ENCODE results near the gene PLD4. TPM values are rescaled to one million over a fixed set of nuclear protein-coding genes. Genes with fewer than 3 reads are reported as not detected.

The PLD4 gene
- total and polyA plus RNA-seq, 2 experiments from 2014 or later: 0.77 TPM; not detected in 1

DNA sequence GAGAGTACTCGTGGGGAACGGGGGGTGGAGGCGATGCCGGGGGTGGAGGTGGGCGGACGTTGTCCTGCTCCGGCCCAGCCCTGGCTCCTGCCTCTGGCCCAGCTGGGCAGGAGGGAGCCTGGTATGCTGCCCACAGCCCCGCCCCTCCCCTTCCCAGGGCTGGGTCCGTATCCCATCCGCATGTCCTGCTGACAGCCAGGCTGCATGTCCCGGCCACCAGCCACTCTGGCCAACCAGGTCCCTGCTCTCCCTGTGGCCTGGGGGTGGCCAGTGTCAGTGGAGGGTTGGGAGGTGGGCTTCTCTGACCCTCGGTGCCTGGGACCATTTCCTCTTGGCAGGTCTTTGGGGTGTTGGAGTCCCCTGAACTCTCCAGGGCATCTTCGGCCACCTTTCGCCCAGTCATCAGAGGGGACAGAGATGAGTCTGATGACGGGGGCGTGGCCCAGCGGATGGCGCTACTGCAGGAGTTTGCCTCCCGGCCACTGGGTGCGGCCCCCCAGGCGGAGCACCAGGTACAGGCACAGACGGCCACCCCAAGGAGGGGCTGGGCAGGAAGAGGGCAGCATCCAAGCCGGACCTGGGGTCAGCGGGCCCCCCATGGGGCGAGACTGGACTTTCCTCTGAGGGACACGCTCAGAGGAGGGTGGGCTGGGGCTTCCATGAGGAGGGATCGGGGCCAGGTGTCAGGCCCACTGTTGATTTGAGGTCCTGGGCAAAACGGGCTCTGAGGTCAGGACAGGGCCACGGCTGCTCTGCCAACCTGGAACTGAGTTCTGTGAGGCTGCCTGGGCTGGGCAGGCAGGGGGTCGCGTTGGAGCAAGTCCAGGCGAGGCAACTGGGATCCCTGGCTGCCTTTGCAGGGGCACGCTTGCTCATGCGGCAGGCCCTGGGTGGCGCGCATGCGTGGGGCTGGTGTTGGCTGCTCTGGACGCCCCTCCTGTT, 39.4 kb upstream of the PLD4 start:
- DNase-seq (ENCODE audit: low spot score): no peak
- TF ChIP-seq EZH2 (IDR thresholded peaks at IDR 0.05; ENCODE audit: borderline replicate concordance) (no peak), EZH2phosphoT487 (IDR thresholded peaks at IDR 0.05; ENCODE audit: low read depth, severe bottlenecking, unreplicated experiment) (no peak)
- TF ChIP-seq, protein P1, sequence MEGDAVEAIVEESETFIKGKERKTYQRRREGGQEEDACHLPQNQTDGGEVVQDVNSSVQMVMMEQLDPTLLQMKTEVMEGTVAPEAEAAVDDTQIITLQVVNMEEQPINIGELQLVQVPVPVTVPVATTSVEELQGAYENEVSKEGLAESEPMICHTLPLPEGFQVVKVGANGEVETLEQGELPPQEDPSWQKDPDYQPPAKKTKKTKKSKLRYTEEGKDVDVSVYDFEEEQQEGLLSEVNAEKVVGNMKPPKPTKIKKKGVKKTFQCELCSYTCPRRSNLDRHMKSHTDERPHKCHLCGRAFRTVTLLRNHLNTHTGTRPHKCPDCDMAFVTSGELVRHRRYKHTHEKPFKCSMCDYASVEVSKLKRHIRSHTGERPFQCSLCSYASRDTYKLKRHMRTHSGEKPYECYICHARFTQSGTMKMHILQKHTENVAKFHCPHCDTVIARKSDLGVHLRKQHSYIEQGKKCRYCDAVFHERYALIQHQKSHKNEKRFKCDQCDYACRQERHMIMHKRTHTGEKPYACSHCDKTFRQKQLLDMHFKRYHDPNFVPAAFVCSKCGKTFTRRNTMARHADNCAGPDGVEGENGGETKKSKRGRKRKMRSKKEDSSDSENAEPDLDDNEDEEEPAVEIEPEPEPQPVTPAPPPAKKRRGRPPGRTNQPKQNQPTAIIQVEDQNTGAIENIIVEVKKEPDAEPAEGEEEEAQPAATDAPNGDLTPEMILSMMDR (IDR thresholded peaks at IDR 0.05; ENCODE audit: poor library complexity): no peak
- Histone ChIP-seq H3K4me3 (no peak overlapping the region), H3K79me2 (no peaks in the 10 kb centered on the region), H3K36me3 (replicated peaks; ENCODE audit: insufficient read depth, low read depth) (no peaks in the 10 kb centered on the region), H3K9me3 (ENCODE audit: low read depth) (no peaks in the 10 kb centered on the region), H3K4me2 (no peak overlapping the region), H3K27ac (no peak overlapping the region), H4K20me1 (ENCODE audit: insufficient read depth, poor library complexity, severe bottlenecking) (no peaks in the 10 kb centered on the region), H3K4me1 (ENCODE audit: insufficient read depth) (no peaks in the 10 kb centered on the region), H2AFZ (no peak overlapping the region), H3K9me2 (replicated peaks; ENCODE audit: insufficient read depth) (no peaks in the 10 kb centered on the region), H3K27me3 (no peaks in the 10 kb centered on the region)
- WGBS (ENCODE audit: low lambda C conversion rate, missing lambda C conversion rate): 93% methylated on average over 26 of the region's 38 CpGs

DNA sequence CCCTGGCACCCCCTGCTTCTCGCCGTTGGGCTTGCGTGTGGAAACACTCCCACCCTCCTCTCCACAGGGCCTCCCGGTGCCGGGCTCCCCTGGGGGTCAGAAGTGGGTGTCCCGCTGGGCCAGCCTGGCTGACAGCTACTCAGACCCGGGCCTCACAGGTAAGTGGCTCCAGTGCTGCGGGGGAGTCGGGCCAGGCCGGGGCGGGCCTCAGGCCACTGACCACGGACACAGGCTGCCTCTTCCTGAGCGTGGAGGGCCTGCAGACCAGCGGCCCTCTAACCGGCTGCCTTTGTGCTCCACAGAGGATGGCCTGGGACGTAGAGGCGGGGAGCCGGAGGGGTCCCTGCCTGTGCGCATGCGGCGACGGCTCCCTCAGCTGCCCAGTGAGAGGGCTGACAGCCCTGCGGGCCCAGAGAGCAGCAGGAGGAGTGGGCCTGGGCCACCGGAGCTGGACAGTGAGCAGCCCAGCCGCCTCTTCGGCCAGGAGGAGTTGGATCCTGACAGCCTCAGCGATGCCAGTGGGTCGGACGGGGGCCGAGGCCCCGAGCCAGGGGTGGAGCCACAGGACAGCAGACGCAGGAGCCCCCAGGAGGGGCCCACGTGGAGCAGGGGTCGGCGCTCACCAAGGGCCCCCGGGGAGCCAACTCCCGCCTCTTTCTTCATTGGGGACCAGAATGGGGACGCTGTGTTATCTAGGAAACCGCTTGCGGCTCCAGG, 38.5 kb upstream of the PLD4 start:
- no peak overlapping the region for H3K4me2 ChIP-seq
- no peak overlapping the region for H3K27ac ChIP-seq
- H3K36me3 ChIP-seq (replicated peaks; ENCODE audit: insufficient read depth, low read depth): no peaks in the 10 kb centered on the region
- no peak for TF ChIP-seq EZH2 (IDR thresholded peaks at IDR 0.05; ENCODE audit: borderline replicate concordance)
- TF ChIP-seq, protein P1 (IDR thresholded peaks at IDR 0.05; ENCODE audit: poor library complexity): no peak
- TF ChIP-seq EZH2phosphoT487 (IDR thresholded peaks at IDR 0.05; ENCODE audit: low read depth, severe bottlenecking, unreplicated experiment): no peak
- DNase-seq (ENCODE audit: low spot score): no peak
- H3K9me3 ChIP-seq (ENCODE audit: low read depth): no peaks in the 10 kb centered on the region
- H3K4me3 ChIP-seq: no peak overlapping the region
- no peaks in the 10 kb centered on the region for H3K27me3 ChIP-seq
- H3K4me1 ChIP-seq (ENCODE audit: insufficient read depth): no peaks in the 10 kb centered on the region
- no peaks in the 10 kb centered on the region for H3K79me2 ChIP-seq
- H4K20me1 ChIP-seq (ENCODE audit: insufficient read depth, poor library complexity, severe bottlenecking): no peaks in the 10 kb centered on the region
- no peak overlapping the region for H2AFZ ChIP-seq
- WGBS (ENCODE audit: low lambda C conversion rate, missing lambda C conversion rate): 95% methylated on average over 39 of the region's 40 CpGs
- H3K9me2 ChIP-seq (replicated peaks; ENCODE audit: insufficient read depth): no peaks in the 10 kb centered on the region

DNA sequence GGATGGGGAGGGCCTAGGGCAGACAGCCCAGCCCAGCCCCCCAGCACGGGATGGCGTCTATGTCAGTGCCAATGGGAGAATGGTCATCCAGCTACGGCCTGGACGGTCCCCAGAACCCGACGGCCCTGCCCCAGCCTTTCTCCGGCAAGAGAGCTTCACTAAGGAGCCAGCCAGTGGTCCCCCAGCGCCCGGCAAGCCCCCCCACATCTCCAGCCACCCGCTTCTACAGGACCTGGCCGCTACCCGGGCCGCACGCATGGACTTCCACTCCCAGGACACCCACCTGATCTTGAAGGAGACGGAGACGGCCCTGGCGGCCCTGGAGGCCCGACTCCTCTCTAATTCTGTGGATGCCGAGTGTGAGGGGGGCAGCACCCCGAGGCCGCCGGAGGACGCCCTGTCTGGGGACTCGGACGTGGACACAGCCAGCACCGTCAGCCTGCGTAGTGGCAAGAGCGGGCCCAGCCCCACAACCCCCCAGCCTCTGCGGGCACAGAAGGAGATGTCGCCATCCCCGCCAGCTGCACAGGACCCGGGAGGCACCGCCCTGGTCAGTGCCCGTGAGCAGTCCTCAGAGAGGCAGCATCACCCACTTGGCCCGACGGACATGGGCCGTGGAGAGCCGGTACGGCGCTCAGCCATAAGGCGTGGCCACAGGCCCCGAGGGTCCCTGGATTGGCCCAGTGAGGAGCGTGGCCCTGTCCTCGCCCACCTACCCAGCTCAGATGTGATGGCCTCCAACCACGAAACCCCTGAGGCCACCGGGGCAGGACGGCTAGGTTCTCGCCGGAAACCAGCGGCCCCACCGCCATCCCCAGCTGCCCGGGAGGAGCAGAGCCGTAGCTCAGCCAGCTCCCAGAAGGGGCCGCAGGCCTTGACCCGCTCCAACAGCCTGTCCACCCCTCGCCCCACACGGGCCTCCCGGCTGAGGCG, 37.7 kb upstream of the PLD4 start:
- TF ChIP-seq, protein P1 (IDR thresholded peaks at IDR 0.05; ENCODE audit: poor library complexity): no peak
- TF ChIP-seq EZH2 (IDR thresholded peaks at IDR 0.05; ENCODE audit: borderline replicate concordance) (no peak), EZH2phosphoT487 (IDR thresholded peaks at IDR 0.05; ENCODE audit: low read depth, severe bottlenecking, unreplicated experiment) (no peak)
- H3K4me3 ChIP-seq: no peak overlapping the region
- WGBS (ENCODE audit: low lambda C conversion rate, missing lambda C conversion rate): 96% methylated on average over 56 of the region's 59 CpGs
- H3K9me2 ChIP-seq (replicated peaks; ENCODE audit: insufficient read depth): no peaks in the 10 kb centered on the region
- H4K20me1 ChIP-seq (ENCODE audit: insufficient read depth, poor library complexity, severe bottlenecking): no peaks in the 10 kb centered on the region
- no peaks in the 10 kb centered on the region for H3K9me3 ChIP-seq (ENCODE audit: low read depth)
- no peak overlapping the region for H3K27ac ChIP-seq
- no peak for DNase-seq (ENCODE audit: low spot score)
- H3K4me1 ChIP-seq (ENCODE audit: insufficient read depth): no peaks in the 10 kb centered on the region
- H3K4me2 ChIP-seq: no peak overlapping the region
- H3K79me2 ChIP-seq: no peaks in the 10 kb centered on the region
- no peak overlapping the region for H2AFZ ChIP-seq
- no peaks in the 10 kb centered on the region for H3K36me3 ChIP-seq (replicated peaks; ENCODE audit: insufficient read depth, low read depth)
- no peaks in the 10 kb centered on the region for H3K27me3 ChIP-seq
